SK-N-SH (cell line): ENCODE results near the gene STARD3.

ENCODE experiments used
- EZH2phosphoT487 ChIP-seq: fragments of 200-600 bp; sonication (generic); IDR thresholded peaks from 2 replicates; pipeline ENCODE4 v1.6.1; 2017; ENCODE audit warnings: low read depth, mixed run types, mild to moderate bottlenecking, antibody characterized with exemption, moderate library complexity, borderline replicate concordance
- RAD21 ChIP-seq: IDR thresholded peaks from 2 replicates; pipeline ENCODE4 v1.6.1; 2012; ENCODE audit warnings: mild to moderate bottlenecking, low read length
- RCOR1 ChIP-seq: fragments of 150-350 bp; IDR thresholded peaks from 2 replicates; pipeline ENCODE4 v1.6.1; 2017; ENCODE audit warnings: antibody characterized with exemption, low read length
- RFX5 ChIP-seq: IDR thresholded peaks from 2 replicates; pipeline ENCODE4 v1.6.1; 2012; ENCODE audit warnings: mild to moderate bottlenecking, improper control_type of control experiment, low read length
- SMC3 ChIP-seq: IDR thresholded peaks from 2 replicates; pipeline ENCODE4 v1.6.1; 2012; ENCODE audit warnings: low read depth, low read length, improper control_type of control experiment
- TAF1 ChIP-seq: IDR thresholded peaks from 2 replicates; pipeline ENCODE4 v1.6.1; 2012; ENCODE audit warnings: low read depth, mild to moderate bottlenecking, low read length, moderate library complexity, borderline replicate concordance
- YY1 ChIP-seq: IDR thresholded peaks from 2 replicates; pipeline ENCODE4 v1.4.0; 2012; ENCODE audit warnings: low read depth, mild to moderate bottlenecking
- TF ChIP-seq, protein P1 (sequence below): fragments of 200-600 bp; sonication (generic); IDR thresholded peaks from 2 replicates; pipeline ENCODE4 v1.6.1; 2017; ENCODE audit warnings: antibody characterized with exemption, mild to moderate bottlenecking, moderate library complexity

DNA sequence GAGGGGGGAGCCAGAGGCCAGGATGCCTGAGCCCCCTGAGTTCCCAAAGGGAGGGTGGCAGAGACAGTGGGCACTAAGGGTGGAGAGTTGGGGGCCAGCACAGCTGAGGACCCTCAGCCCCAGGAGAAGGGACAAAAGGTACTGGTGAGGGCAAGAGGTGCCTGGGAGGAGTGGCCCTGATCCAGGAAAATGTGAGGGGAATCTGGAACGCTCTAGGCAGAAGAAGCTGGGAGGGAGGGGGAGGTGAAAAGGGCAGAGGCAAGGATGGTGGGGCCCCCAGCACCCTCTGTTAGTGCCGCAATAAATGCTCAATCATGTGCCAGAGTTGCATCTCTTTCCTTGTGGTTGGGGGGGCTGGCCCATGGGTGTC lies 29.3 kb downstream of the STARD3 start:
- TF ChIP-seq RFX5: no peak
- no peak for TF ChIP-seq SMC3
- TF ChIP-seq, protein P1, sequence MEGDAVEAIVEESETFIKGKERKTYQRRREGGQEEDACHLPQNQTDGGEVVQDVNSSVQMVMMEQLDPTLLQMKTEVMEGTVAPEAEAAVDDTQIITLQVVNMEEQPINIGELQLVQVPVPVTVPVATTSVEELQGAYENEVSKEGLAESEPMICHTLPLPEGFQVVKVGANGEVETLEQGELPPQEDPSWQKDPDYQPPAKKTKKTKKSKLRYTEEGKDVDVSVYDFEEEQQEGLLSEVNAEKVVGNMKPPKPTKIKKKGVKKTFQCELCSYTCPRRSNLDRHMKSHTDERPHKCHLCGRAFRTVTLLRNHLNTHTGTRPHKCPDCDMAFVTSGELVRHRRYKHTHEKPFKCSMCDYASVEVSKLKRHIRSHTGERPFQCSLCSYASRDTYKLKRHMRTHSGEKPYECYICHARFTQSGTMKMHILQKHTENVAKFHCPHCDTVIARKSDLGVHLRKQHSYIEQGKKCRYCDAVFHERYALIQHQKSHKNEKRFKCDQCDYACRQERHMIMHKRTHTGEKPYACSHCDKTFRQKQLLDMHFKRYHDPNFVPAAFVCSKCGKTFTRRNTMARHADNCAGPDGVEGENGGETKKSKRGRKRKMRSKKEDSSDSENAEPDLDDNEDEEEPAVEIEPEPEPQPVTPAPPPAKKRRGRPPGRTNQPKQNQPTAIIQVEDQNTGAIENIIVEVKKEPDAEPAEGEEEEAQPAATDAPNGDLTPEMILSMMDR: no peak
- no peak for TF ChIP-seq YY1
- TF ChIP-seq TAF1: no peak
- TF ChIP-seq RAD21: no peak
- TF ChIP-seq EZH2phosphoT487: no peak
- TF ChIP-seq RCOR1: no peak
